ENCODE measurements around the gene CC2D2B.
"Not testable (repeated sequence)": the region's sequence is repeated elsewhere in the genome, so short reads cannot be mapped to it uniquely, and the experiment has no call there.

Gene CC2D2B
- 0 to 0.05 (median 0.04) reads per million in 3 experiments for total RNA-seq

- DNase-seq = peak; percentile 41
These were observed at the start of gene CC2D2B for GRCh38 chr10:95907456-95908253. TSS of gene CC2D2B (plus strand) at chr10:95907975. CDS start at chr10:95911324, 3,349 bp downstream.

- no peak for DNase-seq
These were observed 47.4 kb upstream of the CC2D2B start for GRCh38 chr10:95860166-95860940.

- no peak for DNase-seq
These were observed 46.4 kb upstream of the CC2D2B start for GRCh38 chr10:95861386-95861785.

- DNase-seq = peak; percentile 26
These were observed 42.6 kb upstream of the CC2D2B start for GRCh38 chr10:95864906-95865813.

GRCh38 chr10:95865814-95866466, 41.8 kb upstream of the CC2D2B start:
- DNase-seq = no peak

- no peak for DNase-seq
These were observed 41.3 kb upstream of the CC2D2B start for GRCh38 chr10:95866467-95866842.

GRCh38 chr10:95867866-95868265, 39.9 kb upstream of the CC2D2B start:
- no peak for DNase-seq

GRCh38 chr10:95872158-95872711, 35.5 kb upstream of the CC2D2B start:
- DNase-seq = no peak

- DNase-seq = no peak
These were observed 34.6 kb upstream of the CC2D2B start for GRCh38 chr10:95873139-95873538.

GRCh38 chr10:95873651-95874050, 34.1 kb upstream of the CC2D2B start:
- DNase-seq = no peak

- DNase-seq = not testable (repeated sequence)
These were observed 33.0 kb upstream of the CC2D2B start for GRCh38 chr10:95874783-95875182.

- DNase-seq = no peak
These were observed 31.0 kb upstream of the CC2D2B start for GRCh38 chr10:95876756-95877155.

- no peak for DNase-seq
These were observed 29.9 kb upstream of the CC2D2B start for GRCh38 chr10:95877881-95878280.

GRCh38 chr10:95880704-95881103, 27.1 kb upstream of the CC2D2B start:
- no peak for DNase-seq

GRCh38 chr10:95881316-95881715, 26.5 kb upstream of the CC2D2B start:
- DNase-seq = no peak

- no peak for DNase-seq
These were observed 17.9 kb upstream of the CC2D2B start for GRCh38 chr10:95889830-95890229.

GRCh38 chr10:95896071-95896850, 11.5 kb upstream of the CC2D2B start:
- no peak for DNase-seq

GRCh38 chr10:95905897-95906580, 1.7 kb upstream of the CC2D2B start:
- not testable (repeated sequence) for DNase-seq

- no peak for DNase-seq
These were observed 909 bp upstream of the CC2D2B start for GRCh38 chr10:95906677-95907455.

GRCh38 chr10:95908450-95908849, 675 bp downstream of the CC2D2B start:
- no peak for DNase-seq
